H1 (cell line): ENCODE measurements around the gene CRYBG1. TPM values are rescaled to one million over a fixed set of nuclear protein-coding genes. Genes with fewer than 3 reads are reported as not detected.
A peak's percentile ranks its signal among the peaks of the same experiment; 100 is the strongest.

Experiments
- CTCF ChIA-PET: fragments of 300-600 bp; sonication (Branson Sonifier 250); formaldehyde crosslinking; loops from one replicate; lab custom pipeline; 2021; ENCODE audit not compliant: partially characterized antibody; lab: Charles Lee
- POLR2A ChIA-PET: fragments of 300-600 bp; sonication (Branson Sonifier 250); formaldehyde crosslinking; loops from one replicate; lab custom pipeline; 2021; ENCODE audit warnings: inconsistent platforms; ENCODE audit not compliant: partially characterized antibody; lab: Charles Lee
- DNase-seq, 2 experiments: peaks; one replicate each; pipeline versions ENCODE4 v3.0.0 to v3.0.0-alpha.2; 2010 to 2022; ENCODE audit warnings: low spot score in 2 of 2, low read depth in 1 of 2, mixed read lengths in 1 of 2
- FAIRE-seq: peaks from 2 replicates; lab custom pipeline; 2011; peaks lifted over from hg19 to GRCh38; lab: Jason Lieb, UNC
- H2AFZ ChIP-seq: 2 replicates; pipeline ENCODE4 v1.8.1; 2012; ENCODE audit warnings: low read length, inconsistent platforms
- H2AK5ac ChIP-seq: 2 replicates; pipeline ENCODE4 v1.6.1; 2013; ENCODE audit warnings: low read depth, low read length
- H2BK120ac ChIP-seq: replicated peaks from 2 replicates; pipeline ENCODE3; 2013; ENCODE audit warnings: low read depth, low read length, inconsistent platforms
- H2BK12ac ChIP-seq: 2 replicates; pipeline ENCODE4 v1.6.1; 2013; ENCODE audit warnings: low read depth, low read length
- H2BK15ac ChIP-seq: 2 replicates; pipeline ENCODE4 v1.6.1; 2013; ENCODE audit warnings: low read length
- H2BK20ac ChIP-seq: 2 replicates; pipeline ENCODE4 v1.6.1; 2013; ENCODE audit warnings: low read length
- H2BK5ac ChIP-seq: 2 replicates; pipeline ENCODE4 v1.6.1; 2013; ENCODE audit warnings: low read depth, low read length
- H3K14ac ChIP-seq: 2 replicates; pipeline ENCODE4 v1.6.1; 2013; ENCODE audit warnings: inconsistent platforms; ENCODE audit not compliant: insufficient read length
- H3K18ac ChIP-seq: 2 replicates; pipeline ENCODE4 v1.6.1; 2013; ENCODE audit warnings: low read length; ENCODE audit errors: extremely low read depth
- H3K23ac ChIP-seq: 2 replicates; pipeline ENCODE4 v1.6.1; 2013; ENCODE audit warnings: inconsistent platforms; ENCODE audit not compliant: insufficient read length
- H3K23me2 ChIP-seq: 2 replicates; pipeline ENCODE4 v1.6.1; 2013; ENCODE audit warnings: low read depth, low read length
- H3K27ac ChIP-seq: 2 replicates; pipeline ENCODE4 v1.6.1; 2011; ENCODE audit warnings: low read depth, low read length, inconsistent platforms
- H3K27me3 ChIP-seq, 4 experiments: replicated peaks in 1 of 4; 1 replicate in 1 of 4; 2 replicates in 3 of 4; pipeline versions ENCODE4 v1.6.1 to v1.8.1; 2011 to 2013; ENCODE audit warnings: low read length in 3 of 4, mild to moderate bottlenecking in 3 of 4, inconsistent platforms in 2 of 4, mixed read lengths in 2 of 4, moderate library complexity in 1 of 4; ENCODE audit not compliant: control insufficient read depth in 3 of 4, insufficient read depth in 3 of 4; ENCODE audit errors: extremely low read depth in 1 of 4
- H3K36me3 ChIP-seq, 4 experiments: 2 replicates each; pipeline versions ENCODE4 v1.6.1 to v1.8.1; 2011 to 2013; ENCODE audit warnings: mild to moderate bottlenecking in 4 of 4, low read length in 3 of 4, moderate library complexity in 2 of 4, control low read depth in 1 of 4, inconsistent platforms in 1 of 4; ENCODE audit not compliant: insufficient read depth in 4 of 4, control insufficient read depth in 2 of 4
- H3K4ac ChIP-seq: replicated peaks from 2 replicates; pipeline ENCODE3; 2013; ENCODE audit warnings: low read length, low read depth, mixed read lengths, inconsistent platforms; ENCODE audit not compliant: insufficient read length
- H3K4me1 ChIP-seq, 4 experiments: replicated peaks in 1 of 4; 1 replicate in 1 of 4; 2 replicates in 3 of 4; pipeline versions ENCODE4 v1.6.1 to v1.8.1; 2011 to 2013; ENCODE audit warnings: low read length in 3 of 4, inconsistent platforms in 2 of 4, mixed read lengths in 1 of 4; ENCODE audit not compliant: insufficient read depth in 4 of 4, control insufficient read depth in 3 of 4
- H3K4me2 ChIP-seq, 2 experiments: 2 replicates each; pipeline versions ENCODE4 v1.6.1 to v1.8.1; 2011 to 2013; ENCODE audit warnings: low read depth in 2 of 2, low read length in 2 of 2, control low read depth in 1 of 2, inconsistent platforms in 1 of 2, mild to moderate bottlenecking in 1 of 2; ENCODE audit not compliant: insufficient read depth in 1 of 2
- H3K4me3 ChIP-seq, 4 experiments: fragments of 200-600, 300-600 bp in 1 of 4; sonication (generic), shearing (Covaris generic), sonication (Bioruptor Twin) in 1 of 4; 2 replicates each; pipeline versions ENCODE4 v1.5.1 to v1.8.1; 2011 to 2016; ENCODE audit warnings: low read length in 4 of 4, low read depth in 3 of 4, control low read depth in 2 of 4, inconsistent platforms in 2 of 4, mild to moderate bottlenecking in 2 of 4, mixed read lengths in 1 of 4, moderate library complexity in 1 of 4; ENCODE audit not compliant: insufficient read depth in 2 of 4; ENCODE audit errors: extremely low read depth in 1 of 4
- H3K56ac ChIP-seq: replicated peaks from 2 replicates; pipeline ENCODE3; 2013; ENCODE audit warnings: low read depth, mild to moderate bottlenecking, mixed read lengths, low read length, inconsistent platforms; ENCODE audit not compliant: insufficient read length
- H3K79me1 ChIP-seq: 2 replicates; pipeline ENCODE4 v1.6.1; 2013; ENCODE audit warnings: low read depth, low read length, control low read depth
- H3K79me2 ChIP-seq, 2 experiments: 2 replicates each; pipeline versions ENCODE4 v1.6.1 to v1.8.1; 2012 to 2013; ENCODE audit warnings: low read length in 2 of 2, mild to moderate bottlenecking in 2 of 2, inconsistent platforms in 1 of 2; ENCODE audit not compliant: insufficient read depth in 2 of 2, control insufficient read depth in 1 of 2
- H3K9ac ChIP-seq, 4 experiments: replicated peaks in 1 of 4; 1 replicate in 1 of 4; 2 replicates in 3 of 4; pipeline versions ENCODE4 v1.6.1 to v1.8.1; 2011 to 2013; ENCODE audit warnings: low read depth in 3 of 4, low read length in 3 of 4, control low read depth in 2 of 4, mild to moderate bottlenecking in 2 of 4, moderate library complexity in 2 of 4, inconsistent platforms in 1 of 4; ENCODE audit errors: extremely low read depth in 1 of 4
- H3K9me3 ChIP-seq, 2 experiments: 2 replicates each; pipeline versions ENCODE4 v1.6.1 to v1.8.1; 2012 to 2013; ENCODE audit warnings: mild to moderate bottlenecking in 2 of 2, moderate library complexity in 2 of 2, control low read depth in 1 of 2, inconsistent platforms in 1 of 2, low read depth in 1 of 2, low read length in 1 of 2, mixed read lengths in 1 of 2; ENCODE audit not compliant: insufficient read depth in 2 of 2
- H4K20me1 ChIP-seq, 2 experiments: replicated peaks in 1 of 2; 2 replicates each; pipeline versions ENCODE3 to v1.8.1; 2011 to 2013; ENCODE audit warnings: inconsistent platforms in 2 of 2, low read length in 2 of 2, mild to moderate bottlenecking in 1 of 2; ENCODE audit not compliant: insufficient read depth in 2 of 2, control insufficient read depth in 1 of 2
- H4K5ac ChIP-seq: 2 replicates; pipeline ENCODE4 v1.6.1; 2013; ENCODE audit warnings: low read length, low read depth, mixed read lengths, inconsistent platforms; ENCODE audit not compliant: insufficient read length
- H4K8ac ChIP-seq: 2 replicates; pipeline ENCODE4 v1.8.0; 2013; ENCODE audit warnings: mild to moderate bottlenecking, moderate library complexity, low read length, inconsistent platforms; ENCODE audit not compliant: insufficient read depth; ENCODE audit errors: extremely low read depth
- H4K91ac ChIP-seq: replicated peaks from 2 replicates; pipeline ENCODE3; 2013; ENCODE audit warnings: low read length, mixed read lengths, inconsistent platforms; ENCODE audit not compliant: insufficient read length
- CHD2 ChIP-seq: IDR thresholded peaks from 2 replicates; pipeline ENCODE4 v1.6.1; 2012; ENCODE audit warnings: low read length, improper control_type of control experiment
- WGBS, 2 experiments: shearing (Covaris generic) in 1 of 2; methylation state at CpG; one replicate each; pipeline versions ENCODE4 v1.1.6 to v1.1.7; 2013 to 2015; ENCODE audit warnings: low lambda C conversion rate in 2 of 2, mixed read lengths in 2 of 2, inconsistent platforms in 1 of 2, low coverage in 1 of 2, missing lambda C conversion rate in 1 of 2; ENCODE audit not compliant: insufficient replicate concordance in 2 of 2, insufficient coverage in 1 of 2, insufficient read length in 1 of 2; ENCODE audit errors: extremely low coverage in 1 of 2, missing lambda C conversion rate in 1 of 2; 5-methylcytosine and 5-hydroxymethylcytosine counted together
- polyA plus RNA-seq, 7 experiments: library from polyadenylated mRNA; depleted of rRNA in 3 of 7; stranded (reverse) in 5 of 7; unstranded in 2 of 7; fragments of >200 nt in 5 of 7; fragments of 200-250 nt in 2 of 7; gene quantifications; 1 replicate in 5 of 7; 2 replicates in 1 of 7; 4 replicates in 1 of 7; pipeline versions ENCODE4 v1.2.1 to v1.2.3, GENCODE V29; 2011 to 2013; ENCODE audit warnings: missing spikeins in 2 of 7, mixed read lengths in 2 of 7
- total RNA-seq: library from RNA; stranded (reverse); fragmentation: NEBNext Ultra II Directional; extraction: Animal tissue kit (Norgen Biotek cat#: 25700); gene quantifications from 2 replicates; pipeline ENCODE4 v1.2.1, GENCODE V29; 2021
- TF ChIP-seq, protein P1 (sequence below): IDR thresholded peaks from 2 replicates; pipeline ENCODE4 v1.6.1; 2012; ENCODE audit warnings: inconsistent platforms

Gene CRYBG1
- total and polyA plus RNA-seq, 2 of the 8 experiments (the other 6 are each of a cell fraction or from before 2014, with no cell fraction given) = 2.2 to 11.6 TPM

DNA sequence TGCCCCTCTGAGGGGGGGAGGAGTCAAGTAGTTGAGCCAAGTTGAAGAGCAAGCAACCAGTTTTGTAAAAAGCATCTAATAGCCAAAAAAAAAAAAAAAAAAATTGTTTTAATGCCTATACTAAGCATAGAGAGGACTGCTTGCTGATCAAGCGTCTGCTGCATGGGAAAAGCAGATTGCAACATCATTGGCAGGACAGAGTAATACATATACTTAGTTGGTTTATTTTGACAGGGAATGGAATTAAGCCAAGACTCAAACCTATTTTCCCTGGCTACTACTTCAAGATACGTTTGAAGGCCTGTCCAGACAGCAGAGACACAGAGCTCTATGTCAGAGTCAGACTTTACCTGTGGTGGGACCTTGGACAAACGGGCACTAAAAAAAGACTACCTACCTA is 148.3 kb downstream of the CRYBG1 start:
- H3K18ac ChIP-seq = no peak overlapping the region
- no peak overlapping the region for H3K4ac ChIP-seq
- H2BK12ac ChIP-seq = no peak overlapping the region
- H2BK20ac ChIP-seq = no peak overlapping the region
- H2AFZ ChIP-seq = no peak overlapping the region
- peaks cover 0 to 11% (median 3%) of the 10 kb centered on the region in 4 experiments for H3K4me1 ChIP-seq
- H3K79me2 ChIP-seq = no peaks in the 10 kb centered on the region
- H3K27ac ChIP-seq = no peak overlapping the region
- H4K91ac ChIP-seq = no peak overlapping the region
- H3K4me2 ChIP-seq = peak overlapping the region; percentile 92 to 99; a peak in 2 of 4 replicates
- FAIRE-seq (no peak), DNase-seq (no peak)
- H3K36me3 ChIP-seq = no peaks in the 10 kb centered on the region
- no peaks in the 10 kb centered on the region for H3K79me1 ChIP-seq
- no peaks in the 10 kb centered on the region for H3K9me3 ChIP-seq
- no peak overlapping the region for H3K9ac ChIP-seq
- no peak overlapping the region for H2AK5ac ChIP-seq
- H3K4me3 ChIP-seq = peak overlapping the region in 1 of 4 experiments; percentile 69; a peak in 3 of 8 replicates
- no peak overlapping the region for H2BK5ac ChIP-seq
- H3K27me3 ChIP-seq = peaks cover 24 to 57% (median 53%) of the 10 kb centered on the region in 4 experiments
- no peak overlapping the region for H2BK15ac ChIP-seq
- WGBS, 2 experiments = 73% methylated on average over 3 of the region's 3 CpGs; no CpG with 5 or more reads in 1 of the 2 experiments
- TF ChIP-seq, protein P1, sequence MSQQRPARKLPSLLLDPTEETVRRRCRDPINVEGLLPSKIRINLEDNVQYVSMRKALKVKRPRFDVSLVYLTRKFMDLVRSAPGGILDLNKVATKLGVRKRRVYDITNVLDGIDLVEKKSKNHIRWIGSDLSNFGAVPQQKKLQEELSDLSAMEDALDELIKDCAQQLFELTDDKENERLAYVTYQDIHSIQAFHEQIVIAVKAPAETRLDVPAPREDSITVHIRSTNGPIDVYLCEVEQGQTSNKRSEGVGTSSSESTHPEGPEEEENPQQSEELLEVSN = no peak
- TF ChIP-seq CHD2 = no peak
- H4K5ac ChIP-seq = no peak overlapping the region
- POLR2A ChIA-PET = no interaction called here
- no peak overlapping the region for H3K14ac ChIP-seq
- no peak overlapping the region for H4K8ac ChIP-seq
- no peak overlapping the region for H3K56ac ChIP-seq
- CTCF ChIA-PET = interaction anchor here (0.7 to 5.1 kb wide), 16 partner anchors 13 to 489 kb away, joined by 3 to 29 read pairs (median 4); partner anchors contain the start of gene CRYBG1
- H3K23ac ChIP-seq = no peak overlapping the region
- no peaks in the 10 kb centered on the region for H4K20me1 ChIP-seq
- H3K23me2 ChIP-seq = peaks cover 19% of the 10 kb centered on the region
- H2BK120ac ChIP-seq = no peak overlapping the region
